NCI-H526 treated with DMSO at 0.1 percent for 48 hours (cell line): Measurements from ENCODE around the gene TXN2.
A peak's percentile ranks its signal among the peaks of the same experiment; 100 is the strongest.
"Not testable (repeated sequence)": the region's sequence is repeated elsewhere in the genome, so short reads cannot be mapped to it uniquely, and the experiment has no call there.

Experiments used
- DNase-seq: peaks from one replicate; lab custom pipeline; 2025; lab: John Stamatoyannopoulos, UW

Gene TXN2

GRCh38 chr22:36481393-36482168 lies at the start of gene TXN2:
TSS of gene TXN2 (minus strand) at chr22:36481640. CDS start at chr22:36480837, 803 bp downstream.
- peak; percentile 72 for DNase-seq

GRCh38 chr22:36528795-36529751 lies 47.6 kb upstream of the TXN2 start, which contains the start of gene EIF3D:
TSS of gene EIF3D (minus strand) at chr22:36529166. CDS start at chr22:36526121, 3,045 bp downstream.
- peak; percentile 95 for DNase-seq

- DNase-seq = no peak
Observed at GRCh38 chr22:36528341-36528740, 46.9 kb upstream of the TXN2 start.

- DNase-seq = no peak
Observed at GRCh38 chr22:36522662-36523061, 41.2 kb upstream of the TXN2 start.

GRCh38 chr22:36520423-36520822 lies 39.0 kb upstream of the TXN2 start:
- no peak for DNase-seq

GRCh38 chr22:36519906-36520305 lies 38.5 kb upstream of the TXN2 start:
- not testable (repeated sequence) for DNase-seq

- DNase-seq = no peak
Observed at GRCh38 chr22:36514766-36515165, 33.3 kb upstream of the TXN2 start.

GRCh38 chr22:36512991-36513390 lies 31.6 kb upstream of the TXN2 start:
- no peak for DNase-seq

- no peak for DNase-seq
Observed at GRCh38 chr22:36512333-36512732, 30.9 kb upstream of the TXN2 start.

- no peak for DNase-seq
Observed at GRCh38 chr22:36510966-36511881, 29.8 kb upstream of the TXN2 start.

- no peak for DNase-seq
Observed at GRCh38 chr22:36510384-36510783, 28.9 kb upstream of the TXN2 start.

- DNase-seq = no peak
Observed at GRCh38 chr22:36507518-36508010, 26.1 kb upstream of the TXN2 start.

- DNase-seq = peak; percentile 37
Observed at GRCh38 chr22:36506637-36507517, 25.4 kb upstream of the TXN2 start, which contains the start of gene FOXRED2. TSS of gene FOXRED2 (minus strand) at chr22:36507040. CDS start at chr22:36506422, 618 bp downstream.

GRCh38 chr22:36505998-36506635 lies 24.7 kb upstream of the TXN2 start:
- no peak for DNase-seq

GRCh38 chr22:36497910-36498665 lies 16.6 kb upstream of the TXN2 start:
- no peak for DNase-seq

- no peak for DNase-seq
Observed at GRCh38 chr22:36493690-36494110, 12.3 kb upstream of the TXN2 start.

- DNase-seq = no peak
Observed at GRCh38 chr22:36492109-36492508, 10.7 kb upstream of the TXN2 start.

- no peak for DNase-seq
Observed at GRCh38 chr22:36491155-36491554, 9.7 kb upstream of the TXN2 start.
